T-helper 1 cell treated with Interleukin-12 subunit alpha and Interleukin-12 subunit beta and Interleukin-4 antibody, amounts not matched to agents 30 μg/mL and 1 μg/mL, for 36 hours (primary cell): Measurements from ENCODE around the gene RAD18.

Source experiments
- H3K27ac Mint-ChIP-seq: one replicate; pipeline ENCODE4 v1.8.0; 2021; ENCODE audit warnings: mild to moderate bottlenecking, mixed read lengths
- H3K27me3 Mint-ChIP-seq: one replicate; pipeline ENCODE4 v1.8.0; 2021; ENCODE audit warnings: low read depth, mixed read lengths
- H3K36me3 Mint-ChIP-seq: one replicate; pipeline ENCODE4 v1.8.0; 2021; ENCODE audit warnings: low read depth, mixed read lengths
- H3K4me1 Mint-ChIP-seq: one replicate; pipeline ENCODE4 v1.8.0; 2021; ENCODE audit warnings: low read depth, mixed read lengths
- H3K4me3 Mint-ChIP-seq: one replicate; pipeline ENCODE4 v1.8.0; 2021; ENCODE audit warnings: mild to moderate bottlenecking, moderate library complexity, mixed read lengths
- H3K9me3 Mint-ChIP-seq: one replicate; pipeline ENCODE4 v1.8.0; 2021; ENCODE audit warnings: mixed read lengths

The RAD18 gene

GRCh38 chr3:8841472-8841871 is 121.8 kb downstream of the RAD18 start:
- no peaks in the 10 kb centered on the region for H3K36me3 Mint-ChIP-seq
- no peaks in the 10 kb centered on the region for H3K4me1 Mint-ChIP-seq
- H3K27me3 Mint-ChIP-seq = no peaks in the 10 kb centered on the region
- no peak overlapping the region for H3K4me3 Mint-ChIP-seq
- no peaks in the 10 kb centered on the region for H3K9me3 Mint-ChIP-seq
- no peak overlapping the region for H3K27ac Mint-ChIP-seq

DNA sequence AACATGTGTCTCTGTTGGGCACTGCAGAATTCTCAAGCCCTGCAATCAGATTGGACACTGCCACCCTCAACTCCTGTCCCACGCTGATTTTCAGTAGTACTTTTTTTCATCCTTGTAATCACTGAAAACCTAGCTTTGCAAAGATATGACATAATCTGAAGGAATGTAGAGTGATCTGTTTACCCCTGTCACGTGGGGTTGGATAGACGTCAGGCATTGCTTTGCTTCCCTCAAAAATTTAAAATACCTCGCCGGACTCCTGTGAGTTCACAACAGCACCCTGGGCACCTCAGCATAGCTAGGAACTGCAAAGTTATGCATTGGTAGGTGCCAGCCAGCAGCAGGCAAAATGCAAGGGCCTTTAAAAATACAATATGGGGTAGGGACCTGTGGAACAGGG is 122.7 kb downstream of the RAD18 start:
- Mint-ChIP-seq H3K4me1 (no peaks in the 10 kb centered on the region), H3K27ac (no peak overlapping the region), H3K9me3 (no peaks in the 10 kb centered on the region), H3K36me3 (no peaks in the 10 kb centered on the region), H3K4me3 (no peak overlapping the region), H3K27me3 (no peaks in the 10 kb centered on the region)

DNA sequence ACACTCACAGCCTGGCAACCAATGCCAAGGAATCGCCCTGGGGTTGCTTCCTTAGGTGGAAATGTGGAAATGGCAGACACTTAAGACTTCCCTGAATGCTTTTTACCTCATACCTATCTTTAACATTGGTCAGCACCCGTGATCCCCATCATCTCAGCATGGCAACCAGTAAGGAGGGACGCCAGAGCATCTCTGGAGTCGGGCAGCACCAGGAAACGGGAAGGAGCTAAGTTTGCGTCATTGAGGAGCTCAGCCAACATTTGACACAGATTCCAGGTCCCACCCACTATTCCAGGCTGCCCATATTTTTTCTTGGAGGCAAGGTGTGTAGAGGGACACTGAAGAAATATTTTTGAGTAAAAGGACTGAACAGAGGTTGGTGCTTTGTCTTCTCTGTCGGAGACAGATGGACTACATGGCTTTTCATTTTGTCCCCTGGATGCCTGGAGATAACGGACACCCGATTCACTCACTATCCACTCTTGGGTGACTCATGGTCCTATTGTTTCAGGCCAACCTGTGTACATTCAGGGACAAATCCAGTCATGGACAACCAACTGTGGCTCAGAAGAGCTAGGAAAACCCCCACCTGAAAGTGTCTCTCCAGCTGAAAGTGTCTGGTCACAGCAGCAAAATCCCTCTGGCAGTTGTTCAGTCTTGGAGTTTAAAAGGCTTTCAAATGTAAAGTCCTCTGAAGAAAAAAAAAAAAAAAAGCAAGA is 123.5 kb downstream of the RAD18 start:
- Mint-ChIP-seq H3K27me3 (no peaks in the 10 kb centered on the region), H3K4me1 (no peaks in the 10 kb centered on the region), H3K4me3 (no peak overlapping the region), H3K9me3 (no peaks in the 10 kb centered on the region), H3K27ac (no peak overlapping the region), H3K36me3 (no peaks in the 10 kb centered on the region)

GRCh38 chr3:8838765-8839423 is 124.4 kb downstream of the RAD18 start:
- Mint-ChIP-seq H3K9me3 (no peaks in the 10 kb centered on the region), H3K27me3 (no peaks in the 10 kb centered on the region), H3K4me1 (no peaks in the 10 kb centered on the region), H3K36me3 (no peaks in the 10 kb centered on the region), H3K27ac (no peak overlapping the region), H3K4me3 (no peak overlapping the region)

DNA sequence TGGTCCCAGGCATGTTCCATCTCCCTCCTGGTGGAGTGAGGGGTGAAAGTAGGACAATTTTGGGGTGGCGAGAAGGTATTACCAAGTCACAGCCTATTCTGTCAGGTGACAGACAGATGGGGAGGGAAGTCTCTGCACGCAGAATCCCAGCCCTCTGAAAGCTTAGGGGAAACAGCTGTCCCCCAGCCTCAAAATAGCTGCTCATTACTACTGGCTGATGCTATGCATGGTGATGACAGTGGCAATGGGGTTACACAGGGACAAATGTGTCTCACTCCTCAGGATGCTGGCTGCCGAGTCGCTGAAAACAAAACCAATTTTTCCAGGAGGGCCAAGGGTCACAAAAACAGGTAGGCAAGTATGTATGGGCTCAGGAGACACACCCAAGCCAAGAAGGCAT is 125.0 kb downstream of the RAD18 start:
- Mint-ChIP-seq H3K9me3 (no peaks in the 10 kb centered on the region), H3K27ac (no peak overlapping the region), H3K27me3 (no peaks in the 10 kb centered on the region), H3K4me3 (no peak overlapping the region), H3K4me1 (no peaks in the 10 kb centered on the region), H3K36me3 (no peaks in the 10 kb centered on the region)

- H3K4me3 Mint-ChIP-seq = no peak overlapping the region
- no peak overlapping the region for H3K27ac Mint-ChIP-seq
- H3K27me3 Mint-ChIP-seq = no peaks in the 10 kb centered on the region
- no peaks in the 10 kb centered on the region for H3K9me3 Mint-ChIP-seq
- H3K36me3 Mint-ChIP-seq = no peaks in the 10 kb centered on the region
- H3K4me1 Mint-ChIP-seq = no peaks in the 10 kb centered on the region
Measured at GRCh38 chr3:8837162-8837561, 126.1 kb downstream of the RAD18 start.

DNA sequence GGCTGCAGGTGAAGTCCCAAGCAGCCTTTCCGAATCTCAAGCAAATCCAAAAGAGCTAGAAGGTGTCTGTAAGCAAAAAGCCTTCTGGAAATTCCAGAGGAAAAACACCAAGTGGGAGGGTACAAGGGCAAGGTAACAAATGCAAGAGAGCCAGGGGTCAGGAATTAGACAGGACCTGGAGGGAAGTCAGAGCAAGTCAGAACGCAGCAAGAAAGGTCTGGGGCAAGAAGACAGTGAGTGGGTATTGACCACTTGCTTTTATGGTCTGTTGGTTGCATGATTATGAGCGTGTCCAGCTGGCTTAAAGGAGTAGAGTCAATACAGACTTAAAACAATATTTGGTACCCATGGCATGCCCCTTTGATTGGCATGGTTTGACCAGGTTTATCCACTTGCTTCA is 127.2 kb downstream of the RAD18 start:
- H3K4me1 Mint-ChIP-seq = no peaks in the 10 kb centered on the region

GRCh38 chr3:8835385-8835784 is 127.9 kb downstream of the RAD18 start:
- H3K4me3 Mint-ChIP-seq = no peak overlapping the region
- H3K9me3 Mint-ChIP-seq = no peaks in the 10 kb centered on the region
- no peaks in the 10 kb centered on the region for H3K4me1 Mint-ChIP-seq
- no peak overlapping the region for H3K27ac Mint-ChIP-seq
- no peaks in the 10 kb centered on the region for H3K36me3 Mint-ChIP-seq
- no peaks in the 10 kb centered on the region for H3K27me3 Mint-ChIP-seq

More for the DNA sequence above, 127.2 kb downstream of the RAD18 start:
- Mint-ChIP-seq H3K4me3 (no peak overlapping the region), H3K9me3 (no peaks in the 10 kb centered on the region), H3K27me3 (no peaks in the 10 kb centered on the region), H3K36me3 (no peaks in the 10 kb centered on the region), H3K27ac (no peak overlapping the region)

GRCh38 chr3:8834974-8835373 is 128.3 kb downstream of the RAD18 start:
- Mint-ChIP-seq H3K4me3 (no peak overlapping the region), H3K27me3 (no peaks in the 10 kb centered on the region), H3K27ac (no peak overlapping the region), H3K9me3 (no peaks in the 10 kb centered on the region), H3K4me1 (no peaks in the 10 kb centered on the region), H3K36me3 (no peaks in the 10 kb centered on the region)

GRCh38 chr3:8827641-8828040 is 135.6 kb downstream of the RAD18 start:
- no peaks in the 10 kb centered on the region for H3K9me3 Mint-ChIP-seq
- no peak overlapping the region for H3K4me3 Mint-ChIP-seq
- no peaks in the 10 kb centered on the region for H3K36me3 Mint-ChIP-seq
- H3K4me1 Mint-ChIP-seq = no peaks in the 10 kb centered on the region
- H3K27ac Mint-ChIP-seq = no peak overlapping the region
- H3K27me3 Mint-ChIP-seq = no peaks in the 10 kb centered on the region
